ENCODE data around the gene DDX27. TPM values are rescaled to one million over a fixed set of nuclear protein-coding genes. Genes with fewer than 3 reads are reported as not detected.

Gene DDX27
- total RNA-seq, 1 donor = 34.0 TPM

GRCh38 chr20:49247169-49247723, 28.0 kb downstream of the DDX27 start:
- Histone ChIP-seq H3K9me3 (ENCODE audit: low read depth, low read length) (no peaks in the 10 kb centered on the region), H3K27ac (ENCODE audit: low read depth, low read length) (no peak overlapping the region), H3K27me3 (ENCODE audit: insufficient read depth, low read length) (no peaks in the 10 kb centered on the region), H3K4me1 (ENCODE audit: insufficient read depth, low read length) (no peaks in the 10 kb centered on the region), H3K79me2 (ENCODE audit: insufficient read depth, low read length) (no peaks in the 10 kb centered on the region), H3K4me3 (ENCODE audit: insufficient read depth, low read length) (no peak overlapping the region), H3K4me2 (ENCODE audit: insufficient read depth, low read length) (no peak overlapping the region), H2AFZ (ENCODE audit: low read length) (no peak overlapping the region), H4K20me1 (ENCODE audit: insufficient read depth, low read length) (peaks cover 10% of the 10 kb centered on the region), H3K36me3 (ENCODE audit: insufficient read depth, low read length) (peaks cover 84% of the 10 kb centered on the region)
- DNase-seq (ENCODE audit: insufficient read length, low spot score, missing footprints) = no peak
- TF ChIP-seq CTCF (IDR thresholded peaks at IDR 0.05; ENCODE audit: extremely low read depth, low read depth, low read length) = no peak

- Histone ChIP-seq H3K79me2 (ENCODE audit: insufficient read depth, low read length) (no peaks in the 10 kb centered on the region), H3K4me1 (ENCODE audit: insufficient read depth, low read length) (no peaks in the 10 kb centered on the region), H2AFZ (ENCODE audit: low read length) (no peak overlapping the region), H3K4me2 (ENCODE audit: insufficient read depth, low read length) (no peak overlapping the region), H3K27me3 (ENCODE audit: insufficient read depth, low read length) (no peaks in the 10 kb centered on the region), H3K27ac (ENCODE audit: low read depth, low read length) (no peak overlapping the region), H3K36me3 (ENCODE audit: insufficient read depth, low read length) (peaks cover 89% of the 10 kb centered on the region), H3K4me3 (ENCODE audit: insufficient read depth, low read length) (no peak overlapping the region), H3K9me3 (ENCODE audit: low read depth, low read length) (no peaks in the 10 kb centered on the region), H4K20me1 (ENCODE audit: insufficient read depth, low read length) (peaks cover 10% of the 10 kb centered on the region)
- TF ChIP-seq CTCF (IDR thresholded peaks at IDR 0.05; ENCODE audit: extremely low read depth, low read depth, low read length) = no peak
- no peak for DNase-seq (ENCODE audit: insufficient read length, low spot score, missing footprints)
Measured at GRCh38 chr20:49247792-49248191, 28.6 kb downstream of the DDX27 start.

- Histone ChIP-seq H3K27me3 (ENCODE audit: insufficient read depth, low read length) (no peaks in the 10 kb centered on the region), H4K20me1 (ENCODE audit: insufficient read depth, low read length) (peaks cover 10% of the 10 kb centered on the region), H3K4me2 (ENCODE audit: insufficient read depth, low read length) (no peak overlapping the region), H3K9me3 (ENCODE audit: low read depth, low read length) (no peaks in the 10 kb centered on the region), H3K36me3 (ENCODE audit: insufficient read depth, low read length) (peaks cover 90% of the 10 kb centered on the region), H3K79me2 (ENCODE audit: insufficient read depth, low read length) (no peaks in the 10 kb centered on the region), H3K4me1 (ENCODE audit: insufficient read depth, low read length) (no peaks in the 10 kb centered on the region), H2AFZ (ENCODE audit: low read length) (no peak overlapping the region), H3K4me3 (ENCODE audit: insufficient read depth, low read length) (no peak overlapping the region), H3K27ac (ENCODE audit: low read depth, low read length) (no peak overlapping the region)
- TF ChIP-seq CTCF (IDR thresholded peaks at IDR 0.05; ENCODE audit: extremely low read depth, low read depth, low read length) = no peak
- DNase-seq (ENCODE audit: insufficient read length, low spot score, missing footprints) = no peak
Measured at GRCh38 chr20:49248301-49248700, 29.1 kb downstream of the DDX27 start.

DNA sequence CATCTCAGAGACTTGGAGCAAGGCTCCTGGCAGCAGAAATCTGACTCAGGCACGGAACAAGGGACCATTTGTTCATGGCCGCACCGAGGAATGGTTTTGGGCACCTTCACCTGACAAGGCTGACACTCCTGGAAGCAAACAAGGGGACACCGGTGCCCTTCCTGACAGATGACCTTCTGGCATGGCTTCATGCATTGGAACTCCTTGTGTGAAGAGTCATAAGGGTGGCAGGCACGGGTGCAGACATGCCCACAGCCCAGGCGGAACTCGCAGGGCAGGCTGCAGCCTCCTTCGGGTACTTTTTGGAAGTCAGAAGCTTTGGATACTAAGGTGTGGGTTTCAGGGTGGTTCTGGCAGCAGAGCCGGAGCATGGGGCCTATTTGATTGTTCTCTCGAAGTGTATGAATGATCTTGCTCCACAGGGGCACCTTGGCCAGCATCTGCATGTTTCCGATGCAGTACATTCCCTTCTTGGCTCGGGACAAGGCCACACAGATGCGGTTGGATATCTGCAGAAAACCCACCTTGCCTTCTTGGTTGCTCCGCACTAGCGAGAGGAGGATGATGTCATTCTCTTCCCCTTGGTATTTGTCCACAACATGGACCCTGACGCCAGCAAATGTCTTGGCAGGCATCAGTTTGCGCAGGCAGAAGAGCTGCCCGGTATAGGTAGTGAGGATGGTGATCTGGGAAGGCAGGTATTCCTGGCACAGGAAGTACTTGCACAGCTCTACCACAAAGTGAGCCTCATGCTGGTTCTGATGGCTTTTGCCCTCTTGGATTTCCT, 29.9 kb downstream of the DDX27 start:
- no peak for DNase-seq (ENCODE audit: insufficient read length, low spot score, missing footprints)
- Histone ChIP-seq H2AFZ (ENCODE audit: low read length) (no peak overlapping the region), H4K20me1 (ENCODE audit: insufficient read depth, low read length) (peaks cover 10% of the 10 kb centered on the region), H3K27me3 (ENCODE audit: insufficient read depth, low read length) (no peaks in the 10 kb centered on the region), H3K36me3 (ENCODE audit: insufficient read depth, low read length) (peaks cover 90% of the 10 kb centered on the region), H3K4me1 (ENCODE audit: insufficient read depth, low read length) (no peaks in the 10 kb centered on the region), H3K79me2 (ENCODE audit: insufficient read depth, low read length) (no peaks in the 10 kb centered on the region), H3K27ac (ENCODE audit: low read depth, low read length) (no peak overlapping the region), H3K9me3 (ENCODE audit: low read depth, low read length) (no peaks in the 10 kb centered on the region), H3K4me3 (ENCODE audit: insufficient read depth, low read length) (no peak overlapping the region), H3K4me2 (ENCODE audit: insufficient read depth, low read length) (no peak overlapping the region)
- no peak for TF ChIP-seq CTCF (IDR thresholded peaks at IDR 0.05; ENCODE audit: extremely low read depth, low read depth, low read length)

Data from osteoblast (primary cell).